ENCODE measurements around the gene LACRT.

The LACRT gene

GRCh38 chr12:54625598-54625997 lies 9.1 kb downstream of the LACRT start:
- no peak for TF ChIP-seq CTCF (IDR thresholded peaks at IDR 0.05; ENCODE audit: borderline replicate concordance, control extremely low read depth, extremely low read depth, insufficient read depth, missing control alignments)
- no peak for DNase-seq (ENCODE audit: low spot score)
- in situ Hi-C loops (cut with MboI; ENCODE audit: low sequenced_read_pairs, unreplicated experiment), result no loop called here

- TF ChIP-seq CTCF (IDR thresholded peaks at IDR 0.05; ENCODE audit: borderline replicate concordance, control extremely low read depth, extremely low read depth, insufficient read depth, missing control alignments), result no peak
- in situ Hi-C loops (cut with MboI; ENCODE audit: low sequenced_read_pairs, unreplicated experiment), result no loop called here
- no peak for DNase-seq (ENCODE audit: low spot score)
These were observed 10.1 kb downstream of the LACRT start for GRCh38 chr12:54624315-54625279.

DNA sequence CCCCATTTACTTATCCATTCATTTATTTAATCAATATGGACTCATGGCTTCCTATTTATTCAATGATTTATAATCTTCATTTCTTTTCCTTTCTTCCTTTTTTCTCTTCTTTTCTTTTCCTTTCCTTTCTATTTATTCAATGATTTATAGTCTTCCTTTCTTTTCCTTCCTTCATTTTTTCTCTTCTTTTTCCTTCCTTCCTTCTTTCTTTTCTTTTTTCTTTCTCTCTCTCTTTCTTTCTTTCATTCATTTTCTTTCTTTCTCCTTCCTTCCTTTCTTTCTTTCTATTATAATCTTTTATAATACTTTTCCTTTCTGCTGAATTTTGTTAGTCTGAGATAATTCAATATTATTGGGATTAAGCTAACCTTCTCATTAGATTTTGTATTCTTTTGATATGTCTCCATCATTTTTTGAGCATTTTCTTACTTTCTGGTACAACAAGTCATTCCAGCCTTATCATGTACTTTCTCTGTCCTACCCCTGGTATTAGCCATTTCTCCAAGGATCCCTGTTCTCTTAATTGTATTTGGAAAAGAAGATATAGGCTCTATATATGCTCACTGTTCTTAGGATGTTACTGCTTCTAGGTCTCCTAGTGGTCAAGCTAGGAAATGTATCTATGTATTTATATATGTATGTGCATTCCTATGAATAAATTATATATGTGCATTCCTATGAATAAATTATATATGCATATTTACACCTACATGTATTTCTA lies 12.1 kb downstream of the LACRT start:
- no peak for TF ChIP-seq CTCF (IDR thresholded peaks at IDR 0.05; ENCODE audit: borderline replicate concordance, control extremely low read depth, extremely low read depth, insufficient read depth, missing control alignments)
- DNase-seq (ENCODE audit: low spot score), result no peak
- in situ Hi-C loops (cut with MboI; ENCODE audit: low sequenced_read_pairs, unreplicated experiment), result no loop called here

- in situ Hi-C loops (cut with MboI; ENCODE audit: low sequenced_read_pairs, unreplicated experiment), result no loop called here
- no peak for TF ChIP-seq CTCF (IDR thresholded peaks at IDR 0.05; ENCODE audit: borderline replicate concordance, control extremely low read depth, extremely low read depth, insufficient read depth, missing control alignments)
- DNase-seq (ENCODE audit: low spot score), result no peak
These were observed 17.6 kb downstream of the LACRT start for GRCh38 chr12:54616933-54617680.

- in situ Hi-C loops (cut with MboI; ENCODE audit: low sequenced_read_pairs, unreplicated experiment), result no loop called here
- no peak for DNase-seq (ENCODE audit: low spot score)
- TF ChIP-seq CTCF (IDR thresholded peaks at IDR 0.05; ENCODE audit: borderline replicate concordance, control extremely low read depth, extremely low read depth, insufficient read depth, missing control alignments), result no peak
These were observed 22.4 kb downstream of the LACRT start for GRCh38 chr12:54612225-54612750.

- DNase-seq (ENCODE audit: low spot score), result no peak
- in situ Hi-C loops (cut with MboI; ENCODE audit: low sequenced_read_pairs, unreplicated experiment), result no loop called here
- TF ChIP-seq CTCF (IDR thresholded peaks at IDR 0.05; ENCODE audit: borderline replicate concordance, control extremely low read depth, extremely low read depth, insufficient read depth, missing control alignments), result no peak
These were observed 23.0 kb downstream of the LACRT start for GRCh38 chr12:54611715-54612149.

Data from GM13976 (cell line).